Activated T-helper 1 cell treated with anti-CD3 and anti-CD28 coated beads, Interleukin-12 subunit alpha, Interleukin-12 subunit beta, Interleukin-2, Interleukin-4 antibody, amounts not matched to agents 30 ng/mL and 10 ng/mL and 1 ng/mL, durations not matched to agents 14 hours and 24 hours and 36 hours (primary cell): Measurements from ENCODE around the gene TPRA1. TPM values are rescaled to one million over a fixed set of nuclear protein-coding genes. Genes with fewer than 3 reads are reported as not detected.
A peak's percentile ranks its signal among the peaks of the same experiment; 100 is the strongest.

Source experiments
- DNase-seq: peaks from one replicate; pipeline ENCODE4 v3.0.0; 2021; ENCODE audit warnings: low spot score
- H3K27ac Mint-ChIP-seq: one replicate; pipeline ENCODE4 v1.8.0; 2021; ENCODE audit warnings: mild to moderate bottlenecking, mixed read lengths
- H3K27me3 Mint-ChIP-seq: one replicate; pipeline ENCODE4 v1.8.0; 2022; ENCODE audit warnings: mild to moderate bottlenecking, moderate library complexity, mixed read lengths; ENCODE audit not compliant: insufficient read depth
- H3K36me3 Mint-ChIP-seq: one replicate; pipeline ENCODE4 v1.8.0; 2021; ENCODE audit warnings: low read depth, mixed read lengths
- H3K4me1 Mint-ChIP-seq: one replicate; pipeline ENCODE4 v1.8.0; 2021; ENCODE audit warnings: low read depth, mixed read lengths
- H3K4me3 Mint-ChIP-seq: one replicate; pipeline ENCODE4 v1.8.0; 2021; ENCODE audit warnings: mild to moderate bottlenecking, moderate library complexity, mixed read lengths
- H3K9me3 Mint-ChIP-seq: one replicate; pipeline ENCODE4 v1.8.0; 2021; ENCODE audit warnings: mixed read lengths
- intact Hi-C: fragments of 100-400 bp; cut with micrococcal nuclease; formaldehyde crosslinking; loops from one replicate; pipeline ENCODE4 v1.15.1; 2024
- total RNA-seq: library from RNA; stranded (reverse); gene quantifications from 2 replicates; pipeline ENCODE4 v1.2.3, GENCODE V29; 2022

The TPRA1 gene
- total RNA-seq, 1 donor from 2014 or later, result 41.3 TPM

DNA sequence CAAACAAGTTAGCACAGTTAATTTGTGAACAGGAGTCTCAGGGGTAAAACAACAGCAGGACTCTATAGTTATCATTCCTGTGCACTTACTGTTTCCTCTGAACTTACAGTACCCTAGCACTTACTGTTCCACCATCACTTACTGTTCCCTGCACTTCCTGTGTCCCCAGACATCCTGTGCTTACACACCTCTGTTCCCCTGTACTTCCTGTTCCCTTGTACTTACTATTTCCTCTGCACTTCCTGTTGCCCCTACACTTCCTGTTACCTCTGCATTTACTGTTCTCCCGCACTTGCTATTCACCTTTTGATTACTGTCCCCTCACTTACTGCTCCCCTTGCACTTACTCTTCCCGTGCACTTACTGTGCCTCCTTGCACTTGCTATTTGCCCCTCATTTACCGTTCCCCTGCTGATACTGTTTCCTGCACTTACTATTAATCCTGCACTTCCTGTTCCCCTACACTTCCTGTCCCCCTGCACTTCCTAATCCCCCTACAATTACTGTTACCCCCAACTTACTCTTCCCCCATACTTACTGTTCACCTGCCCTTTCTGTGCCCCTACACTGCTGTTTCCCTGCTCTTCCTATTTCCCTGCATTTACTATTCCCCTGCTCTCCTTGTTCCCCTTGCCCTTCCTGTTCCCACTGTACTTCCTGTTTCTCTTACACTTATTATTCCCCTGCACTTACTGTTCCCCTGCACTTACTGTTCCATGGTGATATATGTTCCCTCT lies 30.3 kb downstream of the TPRA1 start:
- Mint-ChIP-seq H3K4me1 (no peaks in the 10 kb centered on the region), H3K9me3 (peaks cover 11% of the 10 kb centered on the region), H3K27me3 (peaks cover 11% of the 10 kb centered on the region), H3K4me3 (no peak overlapping the region), H3K36me3 (no peaks in the 10 kb centered on the region), H3K27ac (no peak overlapping the region)
- DNase-seq, result no peak
- intact Hi-C loops, result no loop called here

- H3K4me3 Mint-ChIP-seq, result no peak overlapping the region
- peaks cover 10% of the 10 kb centered on the region for H3K27me3 Mint-ChIP-seq
- no peaks in the 10 kb centered on the region for H3K4me1 Mint-ChIP-seq
- H3K36me3 Mint-ChIP-seq, result no peaks in the 10 kb centered on the region
- intact Hi-C loops, result no loop called here
- H3K27ac Mint-ChIP-seq, result no peak overlapping the region
- DNase-seq, result no peak
- peaks cover 11% of the 10 kb centered on the region for H3K9me3 Mint-ChIP-seq
Measured at GRCh38 chr3:127556565-127556964, 34.0 kb downstream of the TPRA1 start.

GRCh38 chr3:127555108-127555507 lies 35.4 kb downstream of the TPRA1 start:
- Mint-ChIP-seq H3K4me1 (no peaks in the 10 kb centered on the region), H3K27me3 (peaks cover 7% of the 10 kb centered on the region), H3K27ac (no peak overlapping the region)

GRCh38 chr3:127552038-127552437 lies 38.5 kb downstream of the TPRA1 start:
- H3K27ac Mint-ChIP-seq, result no peak overlapping the region
- no peaks in the 10 kb centered on the region for H3K9me3 Mint-ChIP-seq
- H3K27me3 Mint-ChIP-seq, result peaks cover 13% of the 10 kb centered on the region
- peaks cover 6% of the 10 kb centered on the region for H3K4me1 Mint-ChIP-seq
- no peak overlapping the region for H3K4me3 Mint-ChIP-seq
- intact Hi-C loops, result no loop called here
- H3K36me3 Mint-ChIP-seq, result no peaks in the 10 kb centered on the region
- no peak for DNase-seq

More at GRCh38 chr3:127555108-127555507, 35.4 kb downstream of the TPRA1 start:
- Mint-ChIP-seq H3K4me3 (no peak overlapping the region), H3K9me3 (peaks cover 7% of the 10 kb centered on the region), H3K36me3 (no peaks in the 10 kb centered on the region)
- intact Hi-C loops, result no loop called here
- no peak for DNase-seq

- H3K27me3 Mint-ChIP-seq, result peaks cover 15% of the 10 kb centered on the region
- no peaks in the 10 kb centered on the region for H3K9me3 Mint-ChIP-seq
- no peak overlapping the region for H3K4me3 Mint-ChIP-seq
- DNase-seq, result no peak
- H3K4me1 Mint-ChIP-seq, result peaks cover 6% of the 10 kb centered on the region
- H3K27ac Mint-ChIP-seq, result no peak overlapping the region
- H3K36me3 Mint-ChIP-seq, result no peaks in the 10 kb centered on the region
- intact Hi-C loops, result no loop called here
Measured at GRCh38 chr3:127551178-127551577, 39.4 kb downstream of the TPRA1 start.

DNA sequence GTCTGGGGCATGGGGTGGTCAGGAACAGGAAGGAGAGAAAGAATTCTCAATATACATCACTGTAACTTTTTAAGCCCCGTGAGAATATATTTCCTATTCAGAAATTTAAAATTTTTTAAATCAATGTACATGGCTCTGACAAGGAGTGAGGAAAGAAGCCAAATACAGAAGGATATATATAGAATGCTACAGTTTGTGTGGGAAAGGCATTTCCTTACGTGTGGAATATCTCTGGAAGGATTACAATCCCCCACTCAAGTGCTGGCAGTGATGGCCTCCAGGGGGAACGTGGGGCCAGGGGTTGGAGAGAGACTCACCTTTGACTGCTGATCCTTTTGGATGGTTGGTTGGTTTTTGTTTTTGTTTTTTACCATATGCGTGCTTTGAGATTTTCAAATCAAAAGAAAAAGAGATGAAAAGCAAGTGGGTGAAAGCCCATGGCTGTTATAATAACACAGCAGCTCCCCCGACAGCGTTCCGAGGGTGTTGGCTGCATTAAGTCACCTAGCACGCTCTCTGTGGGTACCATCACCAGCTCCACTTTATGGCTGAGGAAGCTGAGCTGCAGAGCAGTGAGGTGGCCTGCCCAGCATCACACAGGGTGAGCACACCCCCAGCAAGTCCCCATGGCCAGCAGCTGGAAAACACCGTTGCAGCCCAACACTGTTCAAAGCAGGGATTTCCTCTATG lies 39.9 kb downstream of the TPRA1 start:
- no peak overlapping the region for H3K27ac Mint-ChIP-seq
- peaks cover 17% of the 10 kb centered on the region for H3K27me3 Mint-ChIP-seq
- no peaks in the 10 kb centered on the region for H3K9me3 Mint-ChIP-seq
- DNase-seq, result no peak
- H3K4me3 Mint-ChIP-seq, result no peak overlapping the region
- H3K4me1 Mint-ChIP-seq, result peaks cover 6% of the 10 kb centered on the region
- intact Hi-C loops, result no loop called here
- no peaks in the 10 kb centered on the region for H3K36me3 Mint-ChIP-seq

DNA sequence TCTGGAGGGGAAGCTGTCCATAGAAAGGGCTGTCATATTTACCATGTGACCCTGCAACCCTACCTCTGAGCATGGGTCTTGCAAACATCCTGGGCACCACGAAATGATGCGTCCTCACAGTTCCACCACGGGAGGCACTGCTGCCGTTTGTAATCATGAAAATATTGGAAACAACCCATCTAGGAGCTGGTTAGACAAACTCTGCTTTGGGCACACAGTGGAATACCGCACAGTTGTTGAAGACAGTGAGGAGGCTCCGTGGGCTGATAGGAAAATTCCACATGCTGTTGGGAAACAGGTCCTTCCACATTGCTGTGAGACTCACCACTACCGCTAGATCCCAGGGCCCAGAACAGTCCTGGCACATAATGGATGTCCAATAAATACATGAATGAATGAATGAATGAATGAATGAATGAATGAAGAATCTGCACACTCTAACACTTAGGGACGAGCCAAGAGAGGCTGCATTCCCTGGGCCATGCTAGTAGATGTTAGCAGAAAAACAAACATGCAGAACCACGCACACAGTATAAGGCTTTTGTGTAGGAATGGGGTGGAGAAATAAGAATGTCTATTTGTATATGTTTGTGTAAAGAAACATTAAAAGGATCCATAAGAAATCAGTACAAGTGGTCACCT lies 40.6 kb downstream of the TPRA1 start:
- intact Hi-C loops, result loop anchor here (5.0 to 10.0 kb wide), 2 partner anchors 93 to 845 kb away; partner anchors contain the start of gene CHCHD6
- no peaks in the 10 kb centered on the region for H3K36me3 Mint-ChIP-seq
- H3K4me3 Mint-ChIP-seq, result no peak overlapping the region
- H3K9me3 Mint-ChIP-seq, result no peaks in the 10 kb centered on the region
- no peak for DNase-seq
- H3K27me3 Mint-ChIP-seq, result peaks cover 17% of the 10 kb centered on the region
- peaks cover 6% of the 10 kb centered on the region for H3K4me1 Mint-ChIP-seq
- no peak overlapping the region for H3K27ac Mint-ChIP-seq

GRCh38 chr3:127547761-127548605 lies 42.5 kb downstream of the TPRA1 start:
- H3K36me3 Mint-ChIP-seq, result no peaks in the 10 kb centered on the region
- peak overlapping the region; percentile 84 for H3K4me3 Mint-ChIP-seq
- peak; percentile 55 for DNase-seq
- intact Hi-C loops, result loop anchor here (1.0 to 10.0 kb wide), 3 partner anchors 91 to 843 kb away; partner anchors contain the start of gene CHCHD6
- peak overlapping the region; percentile 5 for H3K27ac Mint-ChIP-seq
- no peaks in the 10 kb centered on the region for H3K9me3 Mint-ChIP-seq
- H3K27me3 Mint-ChIP-seq, result peaks cover 19% of the 10 kb centered on the region
- peaks cover 6% of the 10 kb centered on the region for H3K4me1 Mint-ChIP-seq

DNA sequence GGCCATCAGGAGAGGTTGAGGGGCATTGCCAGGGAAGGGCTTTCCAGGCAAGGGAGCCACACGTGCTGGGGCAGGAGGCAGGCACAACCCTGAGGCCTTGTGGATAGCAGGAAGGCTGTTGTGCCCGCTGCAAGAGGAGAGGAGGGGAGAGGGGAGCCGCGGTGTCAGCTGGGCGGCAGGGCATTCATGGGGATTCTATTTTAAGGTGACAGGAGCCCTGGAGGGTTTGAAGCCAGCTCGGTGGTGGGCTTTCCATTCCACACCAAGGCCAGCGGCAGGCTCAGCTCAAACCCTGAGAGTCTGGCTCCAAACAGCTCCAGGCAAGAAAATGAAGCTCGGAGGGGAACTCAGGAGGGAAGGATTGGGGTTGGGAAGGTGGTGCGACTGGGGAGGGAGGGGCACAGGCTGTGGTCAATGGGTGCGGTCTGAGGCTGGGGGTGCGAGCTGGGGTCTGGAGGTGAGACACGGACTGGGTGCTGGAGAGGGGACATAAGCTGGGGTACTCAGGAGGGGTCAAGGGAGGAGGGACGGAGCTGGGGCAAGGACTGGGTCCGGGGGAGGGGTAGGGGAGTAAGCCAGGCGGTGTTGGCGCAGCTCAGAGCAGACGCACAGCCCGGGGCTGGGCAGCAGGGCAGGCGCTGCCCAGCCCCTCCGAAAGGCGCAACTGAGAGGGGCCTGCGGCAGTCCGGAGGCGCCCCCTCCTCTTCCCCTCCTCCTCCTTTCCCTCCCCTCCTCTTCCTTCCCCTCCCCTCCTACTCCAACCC lies 43.4 kb downstream of the TPRA1 start:
- Mint-ChIP-seq H3K27me3 (peaks cover 15% of the 10 kb centered on the region), H3K27ac (no peak overlapping the region), H3K4me3 (peak overlapping the region; percentile 71), H3K9me3 (no peaks in the 10 kb centered on the region), H3K4me1 (peaks cover 6% of the 10 kb centered on the region), H3K36me3 (no peaks in the 10 kb centered on the region)
- no peak for DNase-seq
- intact Hi-C loops, result loop anchor here (1.0 to 10.0 kb wide), 3 partner anchors 90 to 842 kb away; partner anchors contain the start of gene CHCHD6

- H3K27me3 Mint-ChIP-seq, result peaks cover 15% of the 10 kb centered on the region
- H3K4me1 Mint-ChIP-seq, result peaks cover 6% of the 10 kb centered on the region
- DNase-seq, result no peak
- no peaks in the 10 kb centered on the region for H3K36me3 Mint-ChIP-seq
- no peak overlapping the region for H3K27ac Mint-ChIP-seq
- H3K4me3 Mint-ChIP-seq, result peak overlapping the region; percentile 71
- H3K9me3 Mint-ChIP-seq, result no peaks in the 10 kb centered on the region
- intact Hi-C loops, result loop anchor here (5.0 to 10.0 kb wide), 2 partner anchors 89 to 842 kb away; partner anchors contain the start of gene CHCHD6
Measured at GRCh38 chr3:127546554-127546953, 44.0 kb downstream of the TPRA1 start.

- Mint-ChIP-seq H3K27me3 (peaks cover 15% of the 10 kb centered on the region), H3K4me1 (peaks cover 6% of the 10 kb centered on the region), H3K27ac (no peak overlapping the region), H3K36me3 (no peaks in the 10 kb centered on the region), H3K4me3 (peak overlapping the region; percentile 71), H3K9me3 (no peaks in the 10 kb centered on the region)
- DNase-seq, result no peak
- intact Hi-C loops, result loop anchor here (2.0 to 10.0 kb wide), 3 partner anchors 89 to 1023 kb away; partner anchors contain the start of gene CHCHD6
Measured at GRCh38 chr3:127545711-127546457, 44.6 kb downstream of the TPRA1 start.
